ENCODE results near the gene DPPA5.

DNA sequence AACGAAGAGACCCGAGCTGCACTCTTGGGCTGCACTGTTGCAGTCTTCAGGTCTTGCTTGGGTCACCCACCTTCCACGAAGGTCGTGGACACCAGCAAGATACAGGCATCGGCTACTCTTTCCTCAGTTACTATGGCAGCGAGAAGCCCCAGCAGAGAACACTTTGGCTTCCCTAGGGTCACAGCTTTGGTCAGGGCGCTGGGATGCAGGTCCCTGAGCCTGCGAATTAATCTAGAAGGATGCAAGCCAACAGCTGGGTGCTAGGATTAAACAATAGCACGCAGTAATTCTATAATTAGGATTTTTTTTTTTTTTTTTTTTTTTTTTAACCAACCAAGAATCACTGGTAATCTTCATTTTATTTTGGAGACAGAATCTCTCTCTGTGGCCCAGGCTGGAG is 10.5 kb upstream of the DPPA5 start:
- TF ChIP-seq ZNF382 (CRISPR knock-in tag; IDR thresholded peaks at IDR 0.05; ENCODE audit: borderline replicate concordance) (no peak), ZNF546 (CRISPR knock-in tag; conservative IDR thresholded peaks at IDR 0.05) (no peak), ZKSCAN8 (CRISPR knock-in tag; IDR thresholded peaks at IDR 0.05; ENCODE audit: borderline replicate concordance) (no peak), CEBPB (IDR thresholded peaks at IDR 0.05; ENCODE audit: borderline replicate concordance, low read depth, low read length) (no peak), NFIC (IDR thresholded peaks at IDR 0.05; ENCODE audit: low read length) (no peak), KDM1A (CRISPR knock-in tag; IDR thresholded peaks at IDR 0.05) (no peak)

Data from HepG2 (cell line).